Stimulated activated CD8-positive, alpha-beta memory T cell treated with anti-CD3 and anti-CD28 coated beads, Interleukin-15, amount 100 ng/mL, for 1 hour (primary cell): Measurements from ENCODE around the gene EXD2.
"Not testable (repeated sequence)": the region's sequence is repeated elsewhere in the genome, so short reads cannot be mapped to it uniquely, and the experiment has no call there.

Source experiments
- DNase-seq: peaks from one replicate; pipeline ENCODE4 v3.0.0-alpha.2; 2020; ENCODE audit warnings: low read depth

The EXD2 gene

DNA sequence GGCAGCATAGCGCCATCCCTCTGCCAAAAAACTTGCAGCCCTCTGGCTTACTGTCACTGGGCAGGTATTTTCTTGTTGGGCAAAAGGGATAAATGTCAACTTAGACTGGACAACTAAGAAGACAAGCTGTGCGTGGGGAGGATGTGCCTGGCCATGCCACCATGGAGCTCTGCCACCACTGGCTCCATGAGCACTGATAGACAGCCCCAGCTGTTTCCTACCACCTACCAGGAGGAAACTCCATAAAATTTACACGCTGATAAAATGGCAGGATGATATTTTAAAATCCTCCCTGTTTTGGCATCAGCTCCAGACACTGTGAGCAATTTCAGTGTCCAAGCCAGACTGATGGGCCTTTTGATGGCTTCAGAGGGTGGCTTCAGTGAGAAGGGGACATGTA lies 61.6 kb downstream of the EXD2 start:
- DNase-seq, result no peak

DNA sequence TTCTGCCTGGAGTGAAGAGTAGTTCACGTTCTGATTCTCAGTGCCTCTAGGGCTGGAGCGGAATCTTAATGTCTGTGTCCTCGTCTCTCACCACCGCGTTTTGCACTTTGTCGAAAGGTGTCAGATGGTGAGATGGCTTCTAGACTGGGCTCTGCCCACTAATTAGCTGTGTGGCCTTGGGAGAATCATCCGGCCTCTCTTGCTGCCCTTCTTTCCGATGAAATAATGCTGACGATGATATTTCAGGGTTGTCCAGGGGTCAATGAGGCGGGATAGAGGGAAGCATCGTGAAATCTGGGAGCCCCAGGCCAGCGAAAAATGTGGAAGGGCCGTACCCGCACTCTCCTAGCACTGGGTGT lies 67.8 kb downstream of the EXD2 start:
- no peak for DNase-seq

DNA sequence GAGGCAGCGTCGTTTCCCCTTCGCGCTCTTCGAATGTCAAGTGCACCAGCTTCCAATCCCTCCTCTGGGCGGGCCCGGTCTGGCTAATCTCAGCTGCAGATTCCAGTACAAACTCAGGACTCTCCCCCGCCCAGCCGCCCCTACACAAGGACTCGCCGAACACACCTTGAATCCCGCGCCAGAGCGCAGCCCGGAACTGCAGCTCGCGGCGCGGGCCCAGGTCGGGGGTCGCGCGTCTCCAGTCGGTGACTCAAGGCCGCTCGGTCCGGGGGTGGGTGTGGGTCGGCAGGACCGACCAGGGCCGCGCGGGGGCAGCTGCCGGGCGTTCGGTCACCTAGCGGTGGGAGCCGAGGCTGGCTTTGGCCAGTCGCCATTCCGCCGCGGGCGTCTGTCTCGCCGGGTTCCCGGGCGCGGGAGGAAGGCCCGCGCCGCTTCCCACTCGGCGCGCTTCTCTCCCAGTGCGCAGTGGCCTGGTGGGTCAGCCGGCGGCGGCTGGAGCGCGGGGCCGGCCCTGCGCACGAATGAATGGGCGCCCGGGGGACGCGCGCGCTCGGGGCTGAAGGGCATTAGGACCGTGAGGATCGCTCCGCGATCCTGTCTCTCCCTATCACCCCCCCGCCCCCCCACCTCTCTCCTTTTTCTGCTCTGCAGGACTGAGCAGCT lies 68.4 kb downstream of the EXD2 start, which contains the start of gene GALNT16:
GALNT16 (plus strand) TSS at position 632 of the 663 bp plus-strand sequence. CDS start 133 bp downstream, outside the sequence.
- no peak for DNase-seq

DNA sequence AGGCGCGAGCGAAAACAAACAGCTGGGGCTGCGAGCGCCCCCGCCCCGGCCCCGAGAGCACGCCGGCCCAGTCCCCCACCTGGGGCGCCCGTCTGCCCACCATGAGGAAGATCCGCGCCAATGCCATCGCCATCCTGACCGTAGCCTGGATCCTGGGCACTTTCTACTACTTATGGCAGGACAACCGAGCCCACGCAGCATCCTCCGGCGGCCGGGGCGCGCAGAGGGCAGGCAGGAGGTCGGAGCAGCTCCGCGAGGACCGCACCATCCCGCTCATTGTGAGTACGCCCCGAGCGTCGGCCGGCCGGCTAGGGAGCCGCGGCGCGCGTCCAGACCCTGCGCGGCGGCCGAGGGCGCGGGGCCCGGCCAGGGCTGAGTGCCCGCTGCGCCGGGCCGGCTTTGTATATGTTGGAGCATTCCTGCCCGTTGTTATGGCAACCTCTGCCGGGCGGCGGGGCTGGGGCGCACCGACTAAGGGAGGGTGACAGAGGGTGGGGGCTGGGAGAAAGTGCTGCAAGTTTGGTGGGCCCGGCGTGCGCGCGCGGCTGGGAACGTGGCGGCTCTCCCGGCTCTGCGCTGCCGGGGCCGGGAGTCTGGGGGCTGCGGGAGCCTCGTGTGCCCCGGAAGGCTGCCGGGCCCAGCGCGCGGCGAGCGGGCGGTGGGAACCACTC lies 69.0 kb downstream of the EXD2 start:
- no peak for DNase-seq

DNA sequence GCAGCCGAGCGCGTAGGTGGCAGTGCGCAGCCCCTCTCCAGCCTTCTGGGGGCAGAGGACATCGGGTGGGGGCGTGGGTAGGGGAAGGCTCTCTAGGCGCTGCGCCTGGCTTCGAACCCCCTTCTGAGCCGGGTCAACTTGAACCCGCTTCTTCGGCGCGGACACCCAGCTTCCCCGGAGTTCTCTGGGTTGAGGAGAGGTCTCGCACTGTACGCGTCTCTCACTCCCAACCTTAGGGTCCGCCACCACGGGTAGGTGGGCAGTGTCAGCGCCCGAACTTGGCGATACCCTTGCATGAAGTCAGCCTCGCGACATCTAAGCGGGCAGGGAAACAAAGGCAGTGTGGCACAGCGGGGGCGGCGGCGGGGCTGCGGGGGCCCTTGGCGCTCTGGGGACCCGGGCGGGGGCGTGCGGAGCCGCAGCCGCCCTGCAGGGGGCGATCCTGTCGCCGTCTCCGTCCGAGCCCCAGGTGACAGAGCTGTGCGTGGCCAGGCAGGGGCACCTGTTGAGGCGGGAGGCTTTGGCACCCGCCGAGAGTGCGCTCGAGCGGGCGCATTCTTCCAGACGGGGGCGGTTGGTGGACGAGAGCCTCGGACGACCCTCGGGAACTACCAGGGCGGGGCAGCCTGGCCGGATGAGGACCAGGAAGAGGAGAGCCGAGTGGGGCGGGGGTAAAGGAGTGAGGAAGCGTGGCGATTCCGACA lies 69.7 kb downstream of the EXD2 start:
- no peak for DNase-seq

DNA sequence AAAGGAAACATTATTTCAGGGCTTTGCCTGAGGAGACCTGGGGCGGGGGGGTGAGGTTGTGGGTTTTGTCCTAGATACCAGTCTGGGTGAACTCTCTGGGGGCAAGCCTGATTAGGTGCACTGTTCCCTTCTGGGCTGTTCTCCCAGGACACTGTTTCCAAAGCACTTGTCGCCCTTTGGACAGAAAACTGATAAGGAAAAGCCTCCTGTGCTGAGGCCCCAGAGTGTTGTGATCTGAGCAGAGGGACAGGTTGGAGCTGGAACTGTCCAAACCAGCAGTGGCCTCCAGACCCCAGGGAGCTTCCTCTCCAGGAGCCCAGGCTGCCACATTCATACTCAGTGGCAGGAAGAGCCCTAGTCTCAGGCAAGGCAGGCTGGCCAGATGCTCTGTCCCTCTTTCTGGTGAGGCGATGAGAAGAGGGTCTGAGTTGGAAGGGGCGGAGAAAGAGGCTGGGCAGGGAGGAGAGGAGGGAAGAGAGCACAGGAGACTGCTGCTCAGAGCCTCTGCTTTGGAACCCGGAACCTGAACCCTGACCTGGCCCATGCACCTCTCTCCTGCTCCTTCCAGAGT lies 70.5 kb downstream of the EXD2 start:
- no peak for DNase-seq

DNA sequence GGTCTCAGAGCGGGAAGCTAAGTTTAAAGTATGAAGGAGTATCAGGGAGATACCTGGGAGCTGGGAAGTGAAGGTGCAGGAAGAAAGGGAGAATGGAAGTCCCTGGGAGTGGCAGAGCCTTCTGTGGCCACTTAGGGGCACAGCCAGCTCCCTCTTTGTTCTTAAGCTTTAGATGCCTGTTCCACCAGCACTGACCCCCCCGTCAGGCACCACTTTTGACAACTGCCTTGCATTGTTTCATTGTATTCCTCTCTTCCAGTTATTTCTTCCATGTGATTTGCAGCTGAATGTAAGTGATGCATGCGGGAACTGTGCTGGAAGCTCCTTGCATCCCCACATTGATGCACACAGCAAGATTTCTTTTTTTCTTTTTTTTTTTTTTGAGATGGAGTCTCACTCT lies 71.2 kb downstream of the EXD2 start:
- DNase-seq, result no peak

DNA sequence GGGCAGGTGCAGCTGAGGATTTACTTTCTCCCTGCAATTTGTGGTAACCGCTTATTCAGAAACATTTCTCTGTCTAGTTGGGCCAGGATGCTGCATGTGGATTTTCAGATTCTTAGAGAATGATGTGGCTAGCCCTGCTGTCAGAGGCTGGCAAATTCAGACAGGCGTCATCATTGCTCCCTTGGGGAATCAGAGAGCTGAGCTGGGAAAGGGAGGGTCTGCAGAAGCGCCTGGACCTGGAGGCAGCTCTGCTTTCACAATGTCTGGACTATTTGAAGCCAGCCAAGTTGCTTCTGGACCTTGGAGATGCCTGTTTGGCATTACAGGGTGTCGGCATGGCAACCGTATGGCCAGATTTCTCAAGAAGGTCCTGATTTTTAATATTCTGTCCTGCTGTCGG lies 72.1 kb downstream of the EXD2 start:
- no peak for DNase-seq

DNA sequence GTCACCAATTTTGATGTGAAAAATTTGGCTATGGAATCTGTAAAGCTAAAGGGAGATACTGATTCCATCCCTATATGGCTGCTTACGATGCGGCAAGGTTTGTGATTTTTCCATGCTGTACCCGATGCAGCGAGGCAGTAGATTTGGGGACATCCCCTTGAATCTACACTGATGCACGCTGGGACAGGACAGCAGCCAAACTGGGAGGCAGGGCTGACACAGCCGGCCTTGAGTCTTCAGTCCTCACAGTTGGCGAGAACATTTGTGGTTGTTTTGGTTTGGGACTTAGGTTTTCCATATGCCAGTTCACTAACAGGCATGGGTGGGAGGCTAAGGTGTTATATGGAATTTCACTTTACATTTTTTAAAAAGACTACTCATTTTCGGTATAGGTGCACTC lies 72.5 kb downstream of the EXD2 start:
- DNase-seq, result no peak

DNA sequence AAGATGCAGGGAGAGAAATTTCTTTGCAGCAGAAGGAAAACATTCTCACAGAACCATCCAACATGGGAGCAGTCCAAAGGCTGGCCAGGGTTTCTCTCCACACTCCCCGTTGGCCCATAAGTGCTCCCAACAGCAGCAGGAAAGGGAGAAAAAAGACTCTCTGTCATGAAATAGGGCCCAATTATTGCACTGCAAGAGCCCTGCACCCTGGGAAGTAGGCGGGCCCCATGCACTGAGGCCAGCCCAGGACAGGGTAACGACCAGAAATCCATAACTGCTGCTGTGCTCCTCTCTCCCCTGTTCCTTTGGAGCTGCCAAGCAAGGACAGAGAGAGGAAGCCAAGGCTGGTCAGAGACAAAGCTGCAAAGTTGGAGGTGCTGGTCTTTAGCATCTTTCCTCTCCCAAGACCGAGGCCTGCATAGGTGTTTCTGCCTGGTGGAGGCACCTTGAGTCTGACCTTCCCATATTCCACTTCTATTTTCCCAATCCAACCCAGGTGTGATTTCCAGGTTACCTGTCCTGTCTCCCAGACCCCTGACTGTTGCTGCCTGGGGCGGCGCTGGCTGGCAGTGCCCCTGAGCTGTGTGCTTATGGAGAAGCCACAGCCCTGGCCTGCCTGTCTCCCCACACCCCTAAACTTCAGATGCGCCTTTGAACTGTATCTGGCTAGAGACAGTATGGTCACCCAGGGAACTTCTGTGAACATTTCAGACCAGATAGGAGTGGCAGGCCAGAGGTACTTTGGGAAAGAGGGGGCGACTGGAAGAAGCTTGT lies 75.5 kb downstream of the EXD2 start:
- DNase-seq, result no peak

DNA sequence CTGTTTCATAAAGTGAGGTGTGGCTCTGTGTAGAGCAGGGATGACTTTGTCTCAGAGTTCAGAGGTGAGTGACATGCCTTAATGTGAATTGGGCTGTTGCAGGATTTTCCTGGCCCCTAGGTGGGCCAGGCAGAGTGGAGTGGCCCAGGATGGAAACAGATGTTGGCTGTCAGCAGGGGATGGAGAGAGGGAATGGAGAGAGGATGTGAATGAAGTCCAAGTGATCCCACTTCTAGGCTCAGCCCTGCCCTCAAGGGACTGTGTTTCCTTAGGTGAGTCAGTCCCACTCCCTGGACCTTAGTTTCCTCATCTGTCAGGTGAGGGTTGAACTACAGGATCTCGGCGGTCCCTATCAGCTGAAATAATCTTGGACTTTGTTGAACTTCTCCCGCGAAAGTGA lies 76.2 kb downstream of the EXD2 start:
- DNase-seq, result no peak

DNA sequence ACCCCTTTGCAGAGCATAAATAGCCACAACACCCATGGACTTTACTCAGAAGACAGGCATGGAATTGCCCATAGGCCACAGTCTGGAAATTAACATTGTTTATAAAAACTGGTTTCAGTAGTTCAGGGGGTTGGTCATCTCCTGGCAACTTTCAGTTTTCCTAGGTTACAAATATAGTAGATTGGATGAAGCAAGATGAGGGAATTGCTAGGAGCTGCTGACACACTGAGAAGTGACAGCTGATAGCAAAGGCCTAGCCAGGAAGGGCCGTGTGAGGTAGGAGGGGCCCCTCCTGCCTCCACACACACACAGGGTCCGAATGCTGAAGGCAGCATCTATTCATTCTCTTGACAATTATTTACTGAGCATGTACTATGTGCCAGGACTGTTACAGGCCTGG lies 76.9 kb downstream of the EXD2 start:
- no peak for DNase-seq

DNA sequence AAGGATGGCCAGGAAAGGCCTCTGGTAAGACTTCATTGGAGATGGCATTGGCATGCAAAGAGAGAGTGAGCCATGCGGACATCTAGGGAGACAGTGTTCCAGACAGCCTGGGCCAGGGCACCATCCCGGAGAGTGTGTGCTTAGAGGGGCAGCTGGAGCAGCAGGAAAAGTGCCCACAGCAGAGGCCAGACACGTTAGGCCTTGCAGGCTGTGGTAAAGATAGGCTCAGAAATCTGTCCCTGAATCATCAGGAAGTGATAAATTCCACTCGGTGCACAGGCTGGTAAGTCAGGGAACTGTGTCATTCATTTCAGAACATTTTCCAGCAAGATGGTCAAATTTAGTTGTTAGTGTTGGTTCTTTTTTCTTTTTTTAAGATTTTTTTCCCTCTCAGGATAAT lies 77.5 kb downstream of the EXD2 start:
- DNase-seq, result no peak

DNA sequence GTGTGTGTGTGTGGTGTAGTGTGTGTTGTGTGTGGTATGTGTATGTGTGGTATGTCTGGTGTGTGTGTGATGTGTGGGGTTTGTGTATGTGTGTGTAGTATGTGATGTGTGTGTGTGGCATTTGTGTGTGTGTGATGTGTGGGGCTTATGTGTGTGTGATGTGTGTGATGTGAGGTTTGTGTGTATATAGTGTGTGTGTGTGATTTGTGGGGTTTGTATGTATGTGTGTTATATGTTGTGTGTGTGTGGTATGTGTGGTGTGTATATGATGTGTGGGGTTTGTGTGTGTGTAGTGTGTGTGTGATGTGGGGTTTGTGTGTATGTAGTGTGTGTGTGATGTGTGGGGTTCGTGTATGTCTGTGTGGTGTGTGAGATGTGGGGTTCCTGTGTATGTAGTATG lies 78.1 kb downstream of the EXD2 start:
- no peak for DNase-seq

DNA sequence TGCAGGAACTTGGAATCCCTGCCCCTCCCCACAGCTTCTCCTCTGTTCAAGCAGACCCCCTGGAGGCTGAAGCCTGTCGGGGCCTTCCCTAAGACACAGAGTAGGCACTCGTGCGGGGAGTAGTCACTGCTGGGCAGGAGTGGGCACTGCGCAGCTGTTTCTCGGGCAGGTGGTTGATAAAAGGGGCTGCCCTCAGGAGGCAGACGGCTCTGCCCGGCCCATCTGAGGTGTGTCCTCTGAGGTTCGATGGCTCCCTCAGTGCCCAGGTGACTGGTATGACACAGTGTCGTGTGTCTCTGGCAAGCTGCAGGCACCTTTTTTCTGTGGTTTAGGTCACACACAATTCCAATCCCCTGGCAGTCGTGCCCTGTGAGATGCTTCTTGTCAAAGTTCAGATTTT lies 78.8 kb downstream of the EXD2 start:
- no peak for DNase-seq

DNA sequence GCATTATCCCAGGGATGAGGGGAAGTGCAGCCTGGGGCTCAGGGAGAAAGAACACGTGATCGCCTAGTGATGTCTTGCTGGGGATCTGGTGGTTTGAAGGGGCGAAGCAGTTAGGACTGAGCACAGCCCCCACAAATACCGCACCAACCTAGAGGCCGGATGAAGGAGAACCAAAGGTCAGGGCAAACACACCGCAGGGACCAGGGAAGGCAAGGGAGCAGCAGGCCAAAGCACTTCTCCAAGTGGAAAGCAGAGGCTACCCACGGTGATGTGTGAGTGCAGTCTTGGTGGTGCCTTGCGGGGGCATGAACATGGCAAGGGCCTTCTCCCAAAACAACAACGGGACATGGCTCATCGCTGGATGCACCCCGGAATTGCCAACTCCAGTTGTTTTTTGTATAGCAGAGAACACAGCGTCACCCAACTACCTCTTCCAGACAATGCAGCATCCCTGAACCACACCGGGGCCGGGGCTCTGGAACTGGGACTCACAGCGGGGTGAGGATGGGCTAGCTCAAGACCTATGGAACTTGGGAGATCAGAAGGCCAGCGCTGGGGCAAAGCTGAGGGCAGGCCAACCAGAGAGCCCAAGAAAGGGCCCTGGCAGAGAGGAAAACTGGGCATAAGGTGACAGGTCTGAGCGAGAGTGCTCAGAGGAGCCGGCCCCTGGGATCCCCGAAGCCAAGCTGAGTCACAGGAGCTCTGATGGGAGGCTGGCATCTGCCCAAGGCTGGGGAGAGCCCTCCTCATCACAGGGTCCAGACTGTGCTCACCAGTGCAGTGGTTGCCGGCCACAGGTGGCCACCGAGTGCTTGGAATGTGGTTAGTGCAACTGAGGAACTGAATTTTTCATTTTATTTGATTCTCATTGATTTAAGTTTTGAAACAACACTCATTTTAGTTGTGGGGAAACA lies 79.8 kb downstream of the EXD2 start:
- DNase-seq, result no peak

DNA sequence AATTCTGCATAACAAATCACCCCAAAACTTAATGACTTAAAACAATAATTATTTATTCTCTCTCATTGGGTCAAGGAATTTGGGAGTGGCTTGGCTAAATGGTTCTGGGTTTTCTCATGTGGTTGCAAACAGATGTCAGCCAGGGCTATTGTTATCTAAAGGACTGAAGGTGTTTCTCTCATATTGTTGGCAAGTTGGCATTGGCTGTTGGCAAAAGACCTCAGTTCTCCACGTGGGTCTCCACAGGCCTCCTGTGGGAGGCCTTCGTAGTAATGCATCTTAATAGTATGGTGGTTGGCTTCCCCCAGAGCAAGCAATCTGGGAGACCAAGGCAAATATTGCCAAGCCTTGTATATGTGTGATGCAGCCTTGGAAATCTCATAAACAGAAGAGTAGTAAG lies 83.0 kb downstream of the EXD2 start:
- no peak for DNase-seq

DNA sequence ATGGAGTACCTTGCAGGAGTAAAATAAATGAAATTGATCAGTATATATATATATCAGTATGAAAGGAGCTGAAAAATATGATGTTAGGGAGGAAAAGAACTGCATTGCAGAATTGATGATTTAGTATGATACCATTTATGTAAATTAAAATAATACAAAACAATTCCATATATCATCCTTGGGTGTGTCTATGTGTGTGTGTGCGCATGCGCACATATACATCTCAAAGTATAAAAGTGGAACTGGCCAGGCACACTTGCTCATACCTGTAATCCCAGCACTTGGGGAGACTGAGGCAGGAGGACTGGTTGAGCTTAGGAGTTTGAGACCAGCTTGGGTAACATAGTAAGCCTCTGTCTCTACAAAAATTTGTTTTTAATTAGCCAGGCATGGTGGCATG lies 84.0 kb downstream of the EXD2 start:
- no peak for DNase-seq

DNA sequence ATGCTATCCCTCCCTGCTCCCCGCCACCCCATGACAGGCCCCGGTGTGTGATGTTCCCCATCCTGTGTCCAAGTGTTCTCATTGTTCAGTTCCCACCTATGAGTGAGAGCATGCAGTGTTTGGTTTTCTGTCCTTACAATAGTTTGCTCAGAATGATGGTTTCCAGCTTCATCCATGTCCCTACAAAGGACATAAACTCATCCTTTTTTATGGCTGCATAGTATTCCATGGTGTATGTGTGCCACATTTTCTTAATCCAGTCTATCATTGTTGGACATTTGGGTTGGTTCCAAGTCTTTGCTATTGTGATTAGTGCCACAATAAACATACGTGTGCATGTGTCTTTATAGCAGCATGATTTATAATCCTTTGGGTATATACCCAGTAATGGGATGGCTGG lies 86.1 kb downstream of the EXD2 start:
- DNase-seq, result not testable (repeated sequence)

DNA sequence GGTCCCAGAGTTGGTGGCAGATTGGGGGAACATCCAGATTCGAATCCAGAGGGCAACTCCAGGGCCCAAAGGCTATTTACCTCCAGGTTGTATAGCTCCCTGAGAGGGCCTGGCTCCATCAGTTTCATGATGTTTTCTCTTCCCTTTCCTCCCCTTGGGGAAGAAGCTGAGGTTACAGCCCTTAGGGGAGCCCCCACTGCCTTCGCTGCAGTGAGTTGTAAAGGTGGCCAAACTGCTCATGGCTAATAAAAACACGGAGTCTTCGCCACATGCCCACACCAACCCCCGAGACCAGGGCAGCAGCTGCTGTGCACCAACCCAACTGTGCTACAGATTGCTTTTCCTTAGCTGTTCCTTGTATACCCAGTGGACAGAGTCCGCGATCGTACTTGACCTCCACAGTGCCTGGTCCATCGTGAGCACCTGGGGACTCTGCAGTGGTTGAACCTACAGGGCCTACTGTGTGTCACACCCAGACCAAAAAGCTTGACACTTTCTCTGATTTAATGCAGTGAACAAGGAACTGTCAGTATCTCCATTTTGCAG lies 89.5 kb downstream of the EXD2 start:
- DNase-seq, result no peak
